ENCODE measurements around the gene CELSR1. TPM values are rescaled to one million over a fixed set of nuclear protein-coding genes. Genes with fewer than 3 reads are reported as not detected.
"Not testable (repeated sequence)": the region's sequence is repeated elsewhere in the genome, so short reads cannot be mapped to it uniquely, and the experiment has no call there.

The CELSR1 gene
- total RNA-seq, 2 experiments from 2014 or later = 1.0 to 1.1 TPM

DNA sequence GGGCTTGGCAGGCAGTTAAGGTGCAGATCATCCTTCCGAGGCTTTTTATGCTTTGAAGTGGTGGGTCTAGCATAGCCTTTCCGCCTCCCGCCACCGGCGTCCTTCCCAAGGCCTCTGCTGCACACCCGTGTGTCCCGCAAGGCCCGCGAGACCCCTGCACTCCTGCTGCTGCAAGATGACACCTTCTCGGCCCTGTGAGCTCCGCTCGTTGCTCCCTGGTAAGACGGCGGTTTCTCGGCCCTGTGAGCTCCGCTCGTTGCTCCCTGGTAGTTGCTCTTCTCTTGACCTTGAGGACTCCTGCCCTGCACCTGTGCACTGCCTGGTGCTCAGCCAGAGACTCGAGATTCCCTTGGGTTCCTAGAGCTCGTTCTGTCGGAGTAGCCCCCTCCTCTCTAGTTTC is 219.8 kb downstream of the CELSR1 start:
- H3K27me3 Mint-ChIP-seq = no peaks in the 10 kb centered on the region
- intact Hi-C loops (cut with DNase I, micrococcal nuclease) = no loop called here
- no peaks in the 10 kb centered on the region for H3K9me3 Mint-ChIP-seq
- no peaks in the 10 kb centered on the region for H3K36me3 Mint-ChIP-seq (ENCODE audit: low read depth)
- no peak overlapping the region for H3K4me3 Mint-ChIP-seq
- Histone ChIP-seq H3K27ac (ENCODE audit: low read depth in 1 of 2, low read length in 2 of 2) (no peak overlapping the region), H3K4me1 (ENCODE audit: insufficient read depth, low read length) (no peaks in the 10 kb centered on the region), H3K9me3 (ENCODE audit: control insufficient read depth in 1 of 2, insufficient read depth in 1 of 2, low read length in 2 of 2) (no peaks in the 10 kb centered on the region), H3K36me3 (ENCODE audit: insufficient read depth, low read length) (no peaks in the 10 kb centered on the region), H3K27me3 (ENCODE audit: control insufficient read depth in 1 of 2, insufficient read depth in 2 of 2, low read length in 2 of 2) (no peaks in the 10 kb centered on the region), H3K4me3 (ENCODE audit: low read length) (no peak overlapping the region)
- no peak overlapping the region for H3K27ac Mint-ChIP-seq
- ATAC-seq (ENCODE audit: poor library complexity) (no peak), DNase-seq (no peak)
- POLR2A ChIA-PET = no interaction called here
- no peaks in the 10 kb centered on the region for H3K4me1 Mint-ChIP-seq (ENCODE audit: low read depth)
- TF ChIP-seq, protein P1, sequence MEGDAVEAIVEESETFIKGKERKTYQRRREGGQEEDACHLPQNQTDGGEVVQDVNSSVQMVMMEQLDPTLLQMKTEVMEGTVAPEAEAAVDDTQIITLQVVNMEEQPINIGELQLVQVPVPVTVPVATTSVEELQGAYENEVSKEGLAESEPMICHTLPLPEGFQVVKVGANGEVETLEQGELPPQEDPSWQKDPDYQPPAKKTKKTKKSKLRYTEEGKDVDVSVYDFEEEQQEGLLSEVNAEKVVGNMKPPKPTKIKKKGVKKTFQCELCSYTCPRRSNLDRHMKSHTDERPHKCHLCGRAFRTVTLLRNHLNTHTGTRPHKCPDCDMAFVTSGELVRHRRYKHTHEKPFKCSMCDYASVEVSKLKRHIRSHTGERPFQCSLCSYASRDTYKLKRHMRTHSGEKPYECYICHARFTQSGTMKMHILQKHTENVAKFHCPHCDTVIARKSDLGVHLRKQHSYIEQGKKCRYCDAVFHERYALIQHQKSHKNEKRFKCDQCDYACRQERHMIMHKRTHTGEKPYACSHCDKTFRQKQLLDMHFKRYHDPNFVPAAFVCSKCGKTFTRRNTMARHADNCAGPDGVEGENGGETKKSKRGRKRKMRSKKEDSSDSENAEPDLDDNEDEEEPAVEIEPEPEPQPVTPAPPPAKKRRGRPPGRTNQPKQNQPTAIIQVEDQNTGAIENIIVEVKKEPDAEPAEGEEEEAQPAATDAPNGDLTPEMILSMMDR (IDR thresholded peaks at IDR 0.05) = no peak
- CTCF ChIA-PET = no interaction called here

DNA sequence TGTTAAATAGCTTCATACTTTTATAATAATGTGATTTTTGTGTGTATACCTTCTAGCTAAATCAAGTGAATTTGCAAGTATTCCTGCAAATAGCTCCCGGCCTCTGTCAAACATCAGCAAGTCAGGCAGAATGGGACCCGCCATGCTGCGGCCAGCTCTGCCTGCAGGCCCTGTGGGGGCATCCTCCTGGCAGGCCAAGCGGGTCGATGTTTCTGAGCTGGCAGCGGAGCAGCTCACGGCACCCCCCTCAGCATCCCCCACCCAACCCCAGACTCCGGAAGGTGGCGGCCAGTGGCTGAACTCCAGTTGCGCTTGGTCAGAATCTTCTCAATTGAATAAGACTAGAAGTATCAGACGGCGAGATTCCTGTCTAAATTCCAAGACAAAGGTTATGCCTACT is 221.4 kb downstream of the CELSR1 start:
- DNase-seq (no peak), ATAC-seq (ENCODE audit: poor library complexity) (no peak)
- Mint-ChIP-seq H3K27ac (no peak overlapping the region), H3K27me3 (no peaks in the 10 kb centered on the region), H3K9me3 (no peaks in the 10 kb centered on the region), H3K4me1 (ENCODE audit: low read depth) (no peaks in the 10 kb centered on the region), H3K4me3 (no peak overlapping the region), H3K36me3 (ENCODE audit: low read depth) (no peaks in the 10 kb centered on the region)
- Histone ChIP-seq H3K4me3 (ENCODE audit: low read length) (no peak overlapping the region), H3K27ac (ENCODE audit: low read depth in 1 of 2, low read length in 2 of 2) (no peak overlapping the region), H3K36me3 (ENCODE audit: insufficient read depth, low read length) (no peaks in the 10 kb centered on the region), H3K27me3 (ENCODE audit: control insufficient read depth in 1 of 2, insufficient read depth in 2 of 2, low read length in 2 of 2) (no peaks in the 10 kb centered on the region), H3K4me1 (ENCODE audit: insufficient read depth, low read length) (no peaks in the 10 kb centered on the region), H3K9me3 (ENCODE audit: control insufficient read depth in 1 of 2, insufficient read depth in 1 of 2, low read length in 2 of 2) (no peaks in the 10 kb centered on the region)
- CTCF ChIA-PET = interaction anchor here (1.0 to 1.2 kb wide), 2 partner anchors 194 to 310 kb away, joined by 3 read pairs; no protein-coding TSS in a partner anchor
- intact Hi-C loops (cut with DNase I, micrococcal nuclease) = no loop called here
- TF ChIP-seq, protein P1 (IDR thresholded peaks at IDR 0.05) = no peak
- POLR2A ChIA-PET = no interaction called here

DNA sequence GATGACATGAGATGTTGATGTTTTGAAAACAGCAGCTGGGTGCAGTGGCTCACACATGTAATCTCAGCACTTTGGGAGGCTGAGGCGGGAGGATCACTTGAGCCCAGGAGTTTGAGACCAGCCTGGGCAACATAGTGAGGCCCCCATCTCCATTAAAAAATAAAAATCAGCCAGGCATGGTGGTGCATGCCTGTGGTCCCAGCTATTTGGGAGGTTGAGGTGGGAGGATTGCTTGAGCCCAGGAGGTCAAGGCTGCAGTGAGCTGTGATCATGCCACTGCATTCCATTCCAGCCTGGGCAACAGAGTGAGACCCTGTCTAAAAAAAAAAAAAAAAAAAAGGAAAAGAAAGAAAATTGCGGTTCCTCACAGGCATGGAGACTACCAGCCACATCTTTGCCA is 224.6 kb downstream of the CELSR1 start:
- H3K9me3 Mint-ChIP-seq; H3K4me3 ChIP-seq (ENCODE audit: low read length); POLR2A ChIA-PET; H3K4me1 ChIP-seq (ENCODE audit: insufficient read depth, low read length); H3K27ac ChIP-seq (ENCODE audit: low read depth in 1 of 2, low read length in 2 of 2); DNase-seq; H3K27ac Mint-ChIP-seq; H3K9me3 ChIP-seq (ENCODE audit: control insufficient read depth in 1 of 2, insufficient read depth in 1 of 2, low read length in 2 of 2); H3K27me3 Mint-ChIP-seq; H3K27me3 ChIP-seq (ENCODE audit: control insufficient read depth in 1 of 2, insufficient read depth in 2 of 2, low read length in 2 of 2); H3K4me3 Mint-ChIP-seq; ATAC-seq (ENCODE audit: poor library complexity); H3K4me1 Mint-ChIP-seq (ENCODE audit: low read depth); H3K36me3 ChIP-seq (ENCODE audit: insufficient read depth, low read length); H3K36me3 Mint-ChIP-seq (ENCODE audit: low read depth): not testable (repeated sequence)
- CTCF ChIA-PET = interaction anchor here (1.0 to 1.4 kb wide), 2 partner anchors 191 to 196 kb away, joined by 3 to 5 read pairs; no protein-coding TSS in a partner anchor
- intact Hi-C loops (cut with DNase I, micrococcal nuclease) = loop anchor here (5.0 kb wide), 2 partner anchors 306 to 316 kb away; no protein-coding TSS in a partner anchor

DNA sequence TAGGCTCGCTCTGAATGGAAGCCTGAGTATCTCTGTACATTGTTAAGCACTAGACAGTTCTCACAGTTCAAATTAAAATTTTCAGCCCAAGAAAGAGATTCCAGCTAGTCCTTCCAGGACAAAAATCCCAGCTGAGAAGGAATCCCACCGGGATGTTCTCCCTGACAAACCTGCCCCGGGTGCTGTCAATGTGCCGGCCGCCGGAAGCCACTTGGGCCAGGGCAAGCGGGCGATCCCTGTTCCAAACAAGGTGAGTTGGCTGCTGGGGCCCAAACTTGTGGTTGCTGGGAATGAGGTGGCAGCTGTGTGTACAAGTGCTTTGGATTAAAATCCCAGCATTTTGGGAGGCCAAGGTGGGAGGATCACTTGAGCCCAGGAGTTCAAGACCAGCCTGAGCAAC is 225.4 kb downstream of the CELSR1 start:
- Mint-ChIP-seq H3K27ac (no peak overlapping the region), H3K27me3 (no peaks in the 10 kb centered on the region), H3K9me3 (no peaks in the 10 kb centered on the region), H3K4me3 (no peak overlapping the region), H3K36me3 (ENCODE audit: low read depth) (no peaks in the 10 kb centered on the region), H3K4me1 (ENCODE audit: low read depth) (no peaks in the 10 kb centered on the region)
- no peak for ATAC-seq (ENCODE audit: poor library complexity)
- no peak overlapping the region for H3K4me3 ChIP-seq (ENCODE audit: low read length)
- TF ChIP-seq, protein P1 (IDR thresholded peaks at IDR 0.05) = no peak
- CTCF ChIA-PET = interaction anchor here (1.4 kb wide), 1 partner anchor 190 kb away, joined by 3 read pairs; no protein-coding TSS in a partner anchor
- H3K4me1 ChIP-seq (ENCODE audit: insufficient read depth, low read length) = no peaks in the 10 kb centered on the region
- intact Hi-C loops (cut with DNase I, micrococcal nuclease) = loop anchor here (5.0 kb wide), 2 partner anchors 305 to 315 kb away; no protein-coding TSS in a partner anchor
- H3K27ac ChIP-seq (ENCODE audit: low read depth in 1 of 2, low read length in 2 of 2) = no peak overlapping the region
- POLR2A ChIA-PET = no interaction called here
- H3K9me3 ChIP-seq (ENCODE audit: control insufficient read depth in 1 of 2, insufficient read depth in 1 of 2, low read length in 2 of 2) = no peaks in the 10 kb centered on the region
- no peaks in the 10 kb centered on the region for H3K27me3 ChIP-seq (ENCODE audit: control insufficient read depth in 1 of 2, insufficient read depth in 2 of 2, low read length in 2 of 2)
- H3K36me3 ChIP-seq (ENCODE audit: insufficient read depth, low read length) = no peaks in the 10 kb centered on the region
- no peak for DNase-seq

All from CD4-positive, alpha-beta T cell (primary cell).